ENCODE data around the gene LPCAT1. TPM values are rescaled to one million over a fixed set of nuclear protein-coding genes. Genes with fewer than 3 reads are reported as not detected.
A peak's percentile ranks its signal among the peaks of the same experiment; 100 is the strongest.
"Not testable (repeated sequence)": the region's sequence is repeated elsewhere in the genome, so short reads cannot be mapped to it uniquely, and the experiment has no call there.

The LPCAT1 gene, protein sequence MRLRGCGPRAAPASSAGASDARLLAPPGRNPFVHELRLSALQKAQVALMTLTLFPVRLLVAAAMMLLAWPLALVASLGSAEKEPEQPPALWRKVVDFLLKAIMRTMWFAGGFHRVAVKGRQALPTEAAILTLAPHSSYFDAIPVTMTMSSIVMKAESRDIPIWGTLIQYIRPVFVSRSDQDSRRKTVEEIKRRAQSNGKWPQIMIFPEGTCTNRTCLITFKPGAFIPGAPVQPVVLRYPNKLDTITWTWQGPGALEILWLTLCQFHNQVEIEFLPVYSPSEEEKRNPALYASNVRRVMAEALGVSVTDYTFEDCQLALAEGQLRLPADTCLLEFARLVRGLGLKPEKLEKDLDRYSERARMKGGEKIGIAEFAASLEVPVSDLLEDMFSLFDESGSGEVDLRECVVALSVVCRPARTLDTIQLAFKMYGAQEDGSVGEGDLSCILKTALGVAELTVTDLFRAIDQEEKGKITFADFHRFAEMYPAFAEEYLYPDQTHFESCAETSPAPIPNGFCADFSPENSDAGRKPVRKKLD
- 10 to 100 TPM; 31.2 to 34.1 TPM for total RNA-seq

DNA sequence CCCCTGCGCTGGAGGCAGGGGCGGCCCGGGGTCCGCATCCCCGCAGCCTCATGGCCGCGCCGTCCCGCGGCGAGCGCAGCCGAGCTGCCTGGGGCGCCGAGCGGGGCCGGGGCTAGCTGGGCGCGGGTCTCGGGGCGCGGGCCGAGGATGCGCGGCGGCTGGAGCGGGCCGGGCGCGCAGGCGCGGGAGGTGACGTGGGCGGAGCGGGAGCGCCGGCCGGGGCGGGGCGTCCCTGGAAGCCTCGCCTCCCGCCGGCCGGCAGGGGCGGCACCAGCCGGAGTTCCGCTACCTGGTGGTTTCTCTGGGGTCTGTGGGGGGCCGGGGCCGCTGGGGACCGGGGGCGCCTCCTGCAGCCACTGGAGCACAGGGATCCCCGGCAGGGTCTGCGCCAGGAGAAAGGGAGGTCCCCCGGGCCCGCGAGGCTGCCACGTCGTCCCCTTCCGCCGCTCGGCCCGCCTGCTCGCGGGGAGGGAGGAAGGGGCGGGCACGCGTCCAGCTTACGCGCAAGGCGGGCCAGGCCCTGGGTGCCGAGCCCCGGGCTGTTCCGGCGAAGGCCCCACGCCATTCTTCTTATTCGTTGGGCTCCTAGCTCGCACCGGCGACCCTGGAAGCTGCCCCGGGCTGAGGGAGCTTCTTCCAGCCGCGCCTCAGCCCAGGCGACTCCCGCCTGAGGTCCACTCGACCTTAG is at the start of gene LPCAT1:
TSS of gene LPCAT1 (minus strand) at position 168 of the 688 bp plus-strand sequence. CDS start at position 52, 116 bp downstream.
- Mint-ChIP-seq H3K27me3 (ENCODE audit: low read depth) (no peaks in the 10 kb centered on the region), H3K4me1 (ENCODE audit: low read depth) (peaks cover 22% of the 10 kb centered on the region), H3K9me3 (no peaks in the 10 kb centered on the region), H3K4me3 (peak within 1 kb of the TSS; percentile 87), H3K36me3 (ENCODE audit: low read depth) (peaks cover 6% of the 10 kb centered on the region), H3K27ac (peak within 1 kb of the TSS; percentile 4)
- CTCF ChIA-PET: interaction anchor here (0.6 kb wide), 1 partner anchor 120 kb away, joined by 3 read pairs; no protein-coding TSS in a partner anchor
- intact Hi-C loops (cut with micrococcal nuclease): loop anchor here (1.0 to 2.0 kb wide), 4 partner anchors 12 to 179 kb away; partner anchors contain the start of gene CLPTM1L
- DNase-seq: peak; percentile 68

DNA sequence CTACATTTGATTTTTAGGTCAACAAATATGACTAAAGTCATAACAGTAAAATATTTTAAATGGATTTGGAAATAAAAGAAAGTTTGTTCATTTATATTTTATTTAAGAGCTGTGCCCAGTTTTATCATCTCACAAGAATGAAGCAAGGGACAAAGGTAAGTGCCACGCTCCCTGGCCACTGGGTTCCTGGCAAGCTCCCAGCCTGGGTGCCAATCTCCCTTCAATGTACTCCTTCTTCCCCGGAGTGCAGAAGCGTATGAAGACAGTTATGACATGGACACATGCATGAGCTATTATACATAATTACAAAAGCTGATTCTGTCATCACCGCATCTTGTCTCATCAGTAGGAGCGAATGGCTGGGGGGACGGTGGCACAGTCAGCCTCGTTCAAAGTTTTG is 48.1 kb upstream of the LPCAT1 start:
- intact Hi-C loops (cut with micrococcal nuclease): loop anchor here (2.0 kb wide), 1 partner anchor 69 kb away; no protein-coding TSS in a partner anchor
- not testable (repeated sequence) for H3K4me3 Mint-ChIP-seq; H3K4me1 Mint-ChIP-seq (ENCODE audit: low read depth); H3K27ac Mint-ChIP-seq; H3K27me3 Mint-ChIP-seq (ENCODE audit: low read depth); H3K9me3 Mint-ChIP-seq; DNase-seq
- CTCF ChIA-PET: interaction anchor here (1.1 kb wide), 1 partner anchor 18 kb away, joined by 3 read pairs; no protein-coding TSS in a partner anchor
- H3K36me3 Mint-ChIP-seq (ENCODE audit: low read depth): peaks cover 11% of the 10 kb centered on the region

DNA sequence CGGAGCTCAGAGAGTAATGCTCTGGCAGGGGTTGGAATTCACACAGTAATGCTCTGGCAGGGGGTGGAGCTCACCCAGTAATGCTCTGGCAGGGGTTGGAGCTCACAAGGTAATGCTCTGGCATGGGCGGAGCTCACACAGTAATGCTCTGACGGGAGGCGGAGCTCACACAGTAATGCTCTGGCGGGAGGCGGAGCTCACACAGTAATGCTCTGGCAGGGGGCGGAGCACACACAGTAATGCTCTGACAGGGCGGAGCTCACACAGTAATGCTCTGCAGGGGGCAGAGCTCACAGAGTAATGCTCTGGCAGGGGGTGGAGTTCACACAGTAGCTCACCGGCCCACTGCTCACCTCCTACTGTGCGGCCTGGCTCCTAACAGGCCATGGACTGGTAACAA is 47.2 kb upstream of the LPCAT1 start:
- Mint-ChIP-seq H3K4me1 (ENCODE audit: low read depth) (no peaks in the 10 kb centered on the region), H3K27ac (no peak overlapping the region), H3K36me3 (ENCODE audit: low read depth) (peaks cover 11% of the 10 kb centered on the region), H3K27me3 (ENCODE audit: low read depth) (no peaks in the 10 kb centered on the region), H3K9me3 (no peaks in the 10 kb centered on the region), H3K4me3 (no peak overlapping the region)
- DNase-seq: no peak
- CTCF ChIA-PET: interaction anchor here (0.6 to 1.1 kb wide), 3 partner anchors 18 to 31 kb away, joined by 3 read pairs; no protein-coding TSS in a partner anchor
- intact Hi-C loops (cut with micrococcal nuclease): loop anchor here (2.0 kb wide), 1 partner anchor 70 kb away; no protein-coding TSS in a partner anchor

DNA sequence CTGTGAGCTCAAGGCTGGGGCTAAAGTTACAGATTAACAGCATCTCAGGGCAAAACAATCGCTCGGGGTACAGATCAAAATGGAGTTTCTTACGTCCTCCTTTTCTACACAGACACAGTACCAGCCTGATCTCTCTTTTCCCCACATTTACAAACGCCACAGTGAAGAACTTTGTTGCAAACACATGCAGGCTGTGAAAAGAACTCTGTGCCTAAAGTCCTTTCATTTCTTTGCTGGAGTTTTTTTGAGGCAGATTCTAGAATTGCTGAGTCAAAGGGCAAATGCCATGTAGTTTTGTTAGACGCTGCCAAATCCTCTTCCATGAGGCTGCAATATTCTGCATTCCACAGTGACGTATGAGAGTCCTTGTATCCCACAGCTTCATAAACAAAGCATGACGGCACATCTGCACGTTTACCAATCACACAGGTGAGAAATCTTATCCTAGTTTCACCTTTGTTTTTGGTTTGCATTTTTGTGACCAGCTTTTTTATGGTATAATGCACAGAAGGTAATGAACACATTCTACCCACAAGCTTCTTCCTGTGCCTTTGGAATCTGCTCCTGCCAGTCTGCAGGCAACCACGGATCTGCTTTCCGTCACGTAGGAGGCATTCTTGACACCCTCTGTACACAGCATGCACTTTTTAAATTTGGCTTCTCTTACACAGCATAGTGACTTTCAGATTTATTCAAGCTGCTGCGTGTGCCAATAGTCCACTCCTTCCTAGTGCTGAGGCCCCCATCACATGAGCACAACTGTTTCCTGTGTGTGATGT is 44.6 kb upstream of the LPCAT1 start:
- no peak overlapping the region for H3K4me3 Mint-ChIP-seq
- no peaks in the 10 kb centered on the region for H3K9me3 Mint-ChIP-seq
- no peak for DNase-seq
- peaks cover 11% of the 10 kb centered on the region for H3K36me3 Mint-ChIP-seq (ENCODE audit: low read depth)
- no peaks in the 10 kb centered on the region for H3K27me3 Mint-ChIP-seq (ENCODE audit: low read depth)
- no peak overlapping the region for H3K27ac Mint-ChIP-seq
- no peaks in the 10 kb centered on the region for H3K4me1 Mint-ChIP-seq (ENCODE audit: low read depth)
- intact Hi-C loops (cut with micrococcal nuclease): no loop called here
- CTCF ChIA-PET: no interaction called here

DNA sequence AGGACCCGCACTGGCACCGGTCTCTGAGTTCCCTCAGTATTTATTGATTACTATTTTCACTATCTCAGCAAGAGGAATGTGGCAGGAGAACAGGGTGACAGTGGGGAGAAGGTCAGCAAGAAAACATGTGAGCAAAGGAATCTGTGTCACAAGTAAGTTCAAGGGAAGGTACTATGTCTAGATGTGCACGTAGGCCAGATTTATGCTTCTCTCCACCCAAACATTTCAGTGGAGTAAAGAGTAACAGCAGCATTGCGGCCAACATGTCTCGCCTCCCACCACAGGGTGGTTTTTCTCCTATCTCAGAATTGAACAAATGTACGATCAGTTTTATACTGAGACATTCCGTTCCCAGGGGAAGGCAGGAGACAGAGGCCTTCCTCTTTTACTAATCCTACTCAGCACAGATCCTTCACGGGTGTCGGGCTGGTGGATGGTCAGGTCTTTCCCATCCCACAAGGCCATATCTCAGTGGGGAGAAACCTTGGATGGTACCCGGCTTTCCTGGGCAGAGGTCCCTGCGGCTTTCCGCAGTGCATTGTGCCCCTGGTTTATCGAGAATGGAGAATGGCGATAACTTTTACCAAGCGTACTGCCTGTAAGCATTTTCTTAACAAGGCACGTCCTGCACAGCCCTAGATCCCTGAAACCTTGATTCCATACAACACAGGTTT is 43.9 kb upstream of the LPCAT1 start:
- DNase-seq; H3K9me3 Mint-ChIP-seq; H3K27ac Mint-ChIP-seq; H3K4me3 Mint-ChIP-seq; CTCF ChIA-PET; H3K27me3 Mint-ChIP-seq (ENCODE audit: low read depth); H3K4me1 Mint-ChIP-seq (ENCODE audit: low read depth); intact Hi-C loops (cut with micrococcal nuclease): not testable (repeated sequence)
- H3K36me3 Mint-ChIP-seq (ENCODE audit: low read depth): peaks cover 11% of the 10 kb centered on the region

DNA sequence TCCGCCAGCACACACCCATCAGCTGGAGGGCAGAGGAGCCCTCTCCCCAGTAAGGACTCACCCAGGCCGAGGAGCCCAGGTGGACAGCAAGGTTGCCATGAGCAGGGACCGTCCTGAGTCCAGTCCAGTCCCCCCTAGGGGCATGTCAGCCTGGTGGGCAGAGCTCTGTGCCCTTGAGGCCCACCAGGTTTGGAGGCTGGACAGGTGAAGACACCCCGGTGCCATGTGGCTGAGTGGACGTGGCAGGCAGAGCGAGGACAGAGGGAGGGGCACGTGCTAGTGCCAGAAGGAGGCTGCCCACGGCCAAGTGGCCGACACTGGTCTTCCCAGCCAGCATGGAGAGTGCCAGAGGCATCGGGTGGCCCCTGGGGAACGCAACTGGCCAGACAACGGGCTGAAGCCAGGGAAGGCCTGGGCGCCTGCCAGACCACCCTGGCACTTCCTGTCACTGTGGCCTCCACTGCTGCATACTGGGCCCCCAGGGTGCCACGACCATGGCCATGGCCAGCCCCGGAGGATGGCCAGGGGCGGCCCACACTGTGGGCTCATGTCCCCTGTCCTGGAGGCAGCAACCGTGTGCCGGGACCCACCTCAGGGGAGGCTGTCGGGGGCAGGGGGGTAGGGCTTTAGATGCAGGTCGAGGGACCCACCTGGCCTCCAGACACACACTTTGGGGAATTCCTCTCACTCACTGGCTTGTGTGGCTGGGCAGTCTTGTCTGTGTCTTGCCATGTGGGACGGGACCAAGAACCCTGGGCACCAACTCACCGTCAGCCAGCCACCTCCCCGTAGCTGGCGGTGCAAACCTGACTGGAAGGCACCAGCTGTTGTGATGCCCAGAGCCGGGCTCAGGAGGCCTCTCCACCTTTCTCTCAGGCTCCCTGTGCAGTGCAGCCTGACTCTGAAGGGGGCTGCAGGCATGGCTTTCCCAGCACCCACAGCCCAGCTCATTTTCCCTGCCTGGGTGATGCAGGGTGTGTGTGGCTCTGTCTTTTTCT is 42.3 kb upstream of the LPCAT1 start:
- Mint-ChIP-seq H3K4me1 (ENCODE audit: low read depth) (no peaks in the 10 kb centered on the region), H3K27me3 (ENCODE audit: low read depth) (no peaks in the 10 kb centered on the region), H3K27ac (no peak overlapping the region), H3K9me3 (no peaks in the 10 kb centered on the region), H3K4me3 (no peak overlapping the region), H3K36me3 (ENCODE audit: low read depth) (peaks cover 8% of the 10 kb centered on the region)
- CTCF ChIA-PET: no interaction called here
- intact Hi-C loops (cut with micrococcal nuclease): no loop called here
- no peak for DNase-seq

DNA sequence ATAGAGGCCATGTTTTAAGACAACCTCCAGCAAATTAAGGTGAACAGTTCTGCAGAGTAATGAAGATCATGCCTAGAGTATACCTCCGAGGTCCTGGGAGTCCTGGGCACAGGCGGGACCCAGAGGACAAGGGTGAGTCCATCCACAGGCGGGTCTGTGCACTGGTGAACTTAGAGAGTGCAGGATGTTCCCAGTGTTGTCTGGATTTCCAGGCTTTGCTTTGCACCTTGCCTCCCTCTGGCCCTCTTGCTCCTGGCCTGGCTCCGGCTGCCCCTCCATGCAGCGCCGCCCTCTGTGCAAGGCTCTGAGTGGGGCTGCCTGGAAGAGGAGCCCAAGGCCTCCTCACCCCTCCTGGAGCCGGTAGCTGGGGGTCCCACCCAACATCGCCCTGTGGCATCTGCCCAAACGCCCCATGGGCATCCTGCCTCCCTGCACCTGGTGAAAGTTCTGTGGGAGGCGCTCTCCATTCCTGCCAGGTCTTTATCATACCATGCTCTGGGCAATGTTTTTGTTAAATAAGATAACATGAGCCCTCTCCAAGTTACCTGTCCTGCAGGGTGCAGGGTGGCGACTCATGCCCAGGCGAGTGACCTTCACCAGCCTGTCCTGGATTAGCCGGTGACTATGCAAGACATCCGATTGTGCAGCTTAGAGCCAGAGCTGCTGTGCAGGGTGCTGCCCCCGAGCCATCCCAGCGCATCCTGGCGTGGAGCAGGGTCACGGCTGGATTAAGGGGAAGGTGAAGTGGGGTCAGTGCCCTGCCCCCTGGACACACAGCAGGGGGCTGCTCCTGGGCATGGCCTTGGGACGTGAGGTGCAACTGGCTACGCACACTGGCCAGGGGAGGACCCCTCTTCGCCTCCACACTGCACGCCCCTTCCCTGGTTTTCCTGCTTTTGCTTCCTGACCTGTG is 41.3 kb upstream of the LPCAT1 start:
- Mint-ChIP-seq H3K9me3 (no peaks in the 10 kb centered on the region), H3K4me1 (ENCODE audit: low read depth) (no peaks in the 10 kb centered on the region), H3K27me3 (ENCODE audit: low read depth) (no peaks in the 10 kb centered on the region), H3K4me3 (no peak overlapping the region), H3K27ac (no peak overlapping the region), H3K36me3 (ENCODE audit: low read depth) (peaks cover under 1% of the 10 kb centered on the region)
- CTCF ChIA-PET: no interaction called here
- DNase-seq: no peak
- intact Hi-C loops (cut with micrococcal nuclease): no loop called here

DNA sequence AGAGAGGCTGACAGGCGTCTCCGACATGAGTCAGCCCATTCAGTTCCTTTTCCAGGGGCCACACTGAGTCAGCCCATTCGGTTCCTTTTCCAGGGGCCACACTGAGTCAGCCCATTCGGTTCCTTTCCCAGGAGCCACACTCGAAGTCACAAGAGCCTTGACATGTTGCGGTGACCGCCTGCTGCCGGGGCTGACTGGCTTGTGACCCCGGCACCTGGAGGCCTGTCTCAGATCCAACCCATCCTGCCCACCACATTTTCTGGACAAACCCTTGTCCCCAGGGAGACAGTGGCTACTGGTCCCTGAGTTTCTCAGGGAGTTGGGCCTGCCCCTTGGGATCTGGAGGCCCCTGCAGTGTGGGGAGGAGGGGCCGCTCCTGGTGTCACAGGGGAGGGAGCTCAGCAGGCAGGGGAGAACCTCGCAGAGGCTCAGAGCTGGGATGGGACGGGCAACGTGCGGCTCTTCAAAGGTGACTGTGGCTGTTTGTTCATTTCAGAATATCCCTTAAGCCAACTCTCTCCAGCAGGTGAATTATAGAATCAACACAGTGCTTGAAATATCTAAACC is 40.5 kb upstream of the LPCAT1 start:
- H3K36me3 Mint-ChIP-seq (ENCODE audit: low read depth): no peaks in the 10 kb centered on the region
- no peaks in the 10 kb centered on the region for H3K4me1 Mint-ChIP-seq (ENCODE audit: low read depth)
- DNase-seq: no peak
- intact Hi-C loops (cut with micrococcal nuclease): no loop called here
- no peaks in the 10 kb centered on the region for H3K9me3 Mint-ChIP-seq
- no peak overlapping the region for H3K27ac Mint-ChIP-seq
- CTCF ChIA-PET: interaction anchor here (0.5 kb wide), 1 partner anchor 72 kb away, joined by 3 read pairs; no protein-coding TSS in a partner anchor
- H3K27me3 Mint-ChIP-seq (ENCODE audit: low read depth): no peaks in the 10 kb centered on the region
- H3K4me3 Mint-ChIP-seq: no peak overlapping the region

DNA sequence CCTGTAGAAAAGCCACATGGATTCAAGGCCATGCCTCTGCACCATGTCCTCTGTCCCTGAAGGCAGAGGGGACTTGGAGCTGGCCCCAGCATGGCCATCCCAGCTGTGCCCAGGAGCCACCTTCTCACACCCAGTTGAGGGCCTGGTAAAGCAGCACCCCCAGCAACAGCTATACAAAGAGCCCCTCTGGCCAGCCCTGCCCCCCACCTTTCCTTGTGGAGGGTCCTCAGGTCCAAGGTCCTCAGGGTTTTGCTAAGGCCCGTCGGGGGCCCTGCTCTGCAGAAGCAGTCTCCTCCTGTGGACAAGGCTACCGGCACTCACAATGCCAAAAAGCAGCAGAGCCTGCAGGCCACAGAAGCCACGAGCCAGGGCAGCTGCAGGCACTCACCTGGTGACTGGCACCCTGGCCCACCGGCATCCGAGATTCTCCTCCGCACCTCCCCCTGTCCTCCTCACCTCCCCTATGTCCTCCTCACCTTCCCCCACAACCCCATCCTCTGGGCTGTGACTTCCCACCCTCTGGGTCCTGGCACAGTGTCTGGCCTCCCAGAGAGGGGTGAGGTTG is 39.9 kb upstream of the LPCAT1 start:
- no peaks in the 10 kb centered on the region for H3K27me3 Mint-ChIP-seq (ENCODE audit: low read depth)
- H3K27ac Mint-ChIP-seq: no peak overlapping the region
- H3K9me3 Mint-ChIP-seq: no peaks in the 10 kb centered on the region
- H3K4me3 Mint-ChIP-seq: no peak overlapping the region
- no peak for DNase-seq
- CTCF ChIA-PET: interaction anchor here (0.5 kb wide), 1 partner anchor 72 kb away, joined by 3 read pairs; no protein-coding TSS in a partner anchor
- no peaks in the 10 kb centered on the region for H3K36me3 Mint-ChIP-seq (ENCODE audit: low read depth)
- no peaks in the 10 kb centered on the region for H3K4me1 Mint-ChIP-seq (ENCODE audit: low read depth)
- intact Hi-C loops (cut with micrococcal nuclease): no loop called here

DNA sequence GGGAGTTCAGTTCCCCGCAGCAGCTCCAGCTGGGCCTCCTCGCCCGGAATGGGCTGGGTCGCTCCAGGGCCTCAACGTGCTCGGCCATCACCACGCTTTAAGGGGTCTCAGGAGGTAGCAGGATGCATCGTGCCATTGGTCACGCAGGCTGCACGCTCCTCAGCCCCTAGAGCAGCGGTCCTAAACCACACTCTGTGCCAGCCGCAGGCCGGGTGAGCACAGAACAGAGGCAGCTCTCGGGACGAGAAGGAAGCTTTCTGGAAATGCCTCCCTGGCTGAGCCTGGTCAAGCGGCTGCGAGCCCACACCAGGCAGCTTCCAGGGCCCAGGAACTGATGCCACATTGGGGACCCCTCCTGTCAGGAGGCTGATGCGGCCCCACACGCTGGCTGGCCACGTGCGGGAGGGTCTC is 39.3 kb upstream of the LPCAT1 start:
- Mint-ChIP-seq H3K4me3 (no peak overlapping the region), H3K36me3 (ENCODE audit: low read depth) (no peaks in the 10 kb centered on the region), H3K27me3 (ENCODE audit: low read depth) (no peaks in the 10 kb centered on the region), H3K4me1 (ENCODE audit: low read depth) (no peaks in the 10 kb centered on the region), H3K9me3 (no peaks in the 10 kb centered on the region), H3K27ac (no peak overlapping the region)
- intact Hi-C loops (cut with micrococcal nuclease): no loop called here
- CTCF ChIA-PET: no interaction called here
- DNase-seq: no peak
